ENCODE measurements around the gene EMX2.

Gene EMX2

GRCh38 chr10:117497736-117498135 is 44.8 kb upstream of the EMX2 start:
- Histone ChIP-seq H3K4me2 (ENCODE audit: low read length) (no peak overlapping the region), H3K36me3 (ENCODE audit: insufficient read depth, low read length) (no peaks in the 10 kb centered on the region), H3K4me1 (ENCODE audit: insufficient read depth, low read length, severe bottlenecking) (no peaks in the 10 kb centered on the region), H3K9me3 (ENCODE audit: low read length) (no peaks in the 10 kb centered on the region), H4K20me1 (ENCODE audit: insufficient read depth, low read length) (no peaks in the 10 kb centered on the region), H3F3A (ENCODE audit: insufficient read depth, low read length) (no peaks in the 10 kb centered on the region), H3K79me2 (ENCODE audit: insufficient read depth, low read length) (no peaks in the 10 kb centered on the region), H2AFZ (ENCODE audit: low read length) (no peak overlapping the region), H3K4me3 (ENCODE audit: low read depth, low read length, poor library complexity, severe bottlenecking) (no peak overlapping the region), H3K27ac (ENCODE audit: low read depth, low read length, poor library complexity, severe bottlenecking) (no peak overlapping the region), H3K27me3 (ENCODE audit: insufficient read depth, low read length) (peaks cover 8% of the 10 kb centered on the region; the same call in 1 of the 2 replicates), H3K9ac (ENCODE audit: low read length) (no peak overlapping the region), H3K9me2 (ENCODE audit: low read depth, low read length) (no peaks in the 10 kb centered on the region)
- TF ChIP-seq EZH2 (IDR thresholded peaks at IDR 0.05; ENCODE audit: borderline replicate concordance, low read length), result no peak
- no peak for TF ChIP-seq CTCF (IDR thresholded peaks at IDR 0.05; ENCODE audit: low read length)

GRCh38 chr10:117499248-117500105 is 43.1 kb upstream of the EMX2 start:
- Histone ChIP-seq H3K36me3 (ENCODE audit: insufficient read depth, low read length) (no peaks in the 10 kb centered on the region), H3K79me2 (ENCODE audit: insufficient read depth, low read length) (no peaks in the 10 kb centered on the region), H3K4me3 (ENCODE audit: low read depth, low read length, poor library complexity, severe bottlenecking) (no peak overlapping the region), H4K20me1 (ENCODE audit: insufficient read depth, low read length) (no peaks in the 10 kb centered on the region), H3K9me3 (ENCODE audit: low read length) (no peaks in the 10 kb centered on the region), H2AFZ (ENCODE audit: low read length) (no peak overlapping the region), H3K4me2 (ENCODE audit: low read length) (no peak overlapping the region), H3K9ac (ENCODE audit: low read length) (no peak overlapping the region), H3F3A (ENCODE audit: insufficient read depth, low read length) (no peaks in the 10 kb centered on the region), H3K27ac (ENCODE audit: low read depth, low read length, poor library complexity, severe bottlenecking) (no peak overlapping the region), H3K4me1 (ENCODE audit: insufficient read depth, low read length, severe bottlenecking) (no peaks in the 10 kb centered on the region), H3K27me3 (ENCODE audit: insufficient read depth, low read length) (peaks cover 1% of the 10 kb centered on the region; the same call in 1 of the 2 replicates), H3K9me2 (ENCODE audit: low read depth, low read length) (no peaks in the 10 kb centered on the region)
- no peak for TF ChIP-seq EZH2 (IDR thresholded peaks at IDR 0.05; ENCODE audit: borderline replicate concordance, low read length)
- no peak for TF ChIP-seq CTCF (IDR thresholded peaks at IDR 0.05; ENCODE audit: low read length)

GRCh38 chr10:117500456-117500855 is 42.1 kb upstream of the EMX2 start:
- no peak overlapping the region for H3K27ac ChIP-seq (ENCODE audit: low read depth, low read length, poor library complexity, severe bottlenecking)

More at GRCh38 chr10:117500456-117500855, 42.1 kb upstream of the EMX2 start:
- TF ChIP-seq CTCF (IDR thresholded peaks at IDR 0.05; ENCODE audit: low read length), result no peak
- TF ChIP-seq EZH2 (IDR thresholded peaks at IDR 0.05; ENCODE audit: borderline replicate concordance, low read length), result no peak
- no peaks in the 10 kb centered on the region for H4K20me1 ChIP-seq (ENCODE audit: insufficient read depth, low read length)
- H3K4me1 ChIP-seq (ENCODE audit: insufficient read depth, low read length, severe bottlenecking), result no peaks in the 10 kb centered on the region
- H3K36me3 ChIP-seq (ENCODE audit: insufficient read depth, low read length), result no peaks in the 10 kb centered on the region
- H3K4me3 ChIP-seq (ENCODE audit: low read depth, low read length, poor library complexity, severe bottlenecking), result no peak overlapping the region
- no peak overlapping the region for H3K4me2 ChIP-seq (ENCODE audit: low read length)
- H3K9ac ChIP-seq (ENCODE audit: low read length), result no peak overlapping the region
- no peaks in the 10 kb centered on the region for H3K79me2 ChIP-seq (ENCODE audit: insufficient read depth, low read length)
- H3F3A ChIP-seq (ENCODE audit: insufficient read depth, low read length), result no peaks in the 10 kb centered on the region
- no peaks in the 10 kb centered on the region for H3K9me3 ChIP-seq (ENCODE audit: low read length)
- no peaks in the 10 kb centered on the region for H3K27me3 ChIP-seq (ENCODE audit: insufficient read depth, low read length)
- H2AFZ ChIP-seq (ENCODE audit: low read length), result no peak overlapping the region
- H3K9me2 ChIP-seq (ENCODE audit: low read depth, low read length), result no peaks in the 10 kb centered on the region

Measured in OCI-LY1 (cell line).